Lower leg skin (tissue), 4 donors: Measurements from ENCODE around the gene GLTP. TPM values are rescaled to one million over a fixed set of nuclear protein-coding genes. Genes with fewer than 3 reads are reported as not detected.

ENCODE experiments used
- DNase-seq, 2 donors: peaks; one replicate each; pipeline ENCODE4 v3.0.0-alpha.2; 2019; ENCODE audit warnings: low spot score in 2 of 2
- H3K4me3 ChIP-seq: fragments of 200-600 bp; sonication (generic); 2 replicates; pipeline ENCODE4 v1.5.1; 2017; ENCODE audit warnings: mild to moderate bottlenecking, low read depth; ENCODE audit not compliant: poor library complexity, severe bottlenecking
- POLR2A ChIP-seq, 2 donors: fragments of 450-650 bp; IDR thresholded peaks; one replicate each; pipeline ENCODE4 v1.6.1; 2016 to 2017; ENCODE audit warnings: antibody characterized with exemption in 2 of 2, mild to moderate bottlenecking in 1 of 2, moderate library complexity in 1 of 2
- WGBS, 2 donors: methylation state at CpG; one replicate each; pipeline ENCODE4 v1.1.5; 2018; 5-methylcytosine and 5-hydroxymethylcytosine counted together
- intact Hi-C: fragments of 100-400 bp; cut with DNase I; formaldehyde crosslinking; loops from one replicate; pipeline ENCODE4 v1.15.0; 2023; ENCODE audit warnings: low total_unique reads
- total RNA-seq, 4 donors: library from RNA; depleted of rRNA; stranded (reverse); fragments of >200 nt; gene quantifications; one replicate each; pipeline ENCODE4 v1.1.0, GENCODE V29; 2016
- TF ChIP-seq, protein P1 (sequence below), 3 donors: fragments of 450-650 bp; IDR thresholded peaks; one replicate each; pipeline ENCODE4 v1.5.1; 2016; ENCODE audit warnings: antibody characterized with exemption in 3 of 3, mild to moderate bottlenecking in 3 of 3, moderate library complexity in 2 of 3

The GLTP gene
- total RNA-seq, 4 donors from 2014 or later, result 536 to 775 (median 660) TPM

GRCh38 chr12:109815225-109815624, 65.1 kb downstream of the GLTP start:
- no peak overlapping the region for H3K4me3 ChIP-seq
- no peak for DNase-seq
- intact Hi-C loops, result no loop called here
- TF ChIP-seq POLR2A (IDR thresholded peaks at IDR 0.05), result no peak
- TF ChIP-seq, protein P1, sequence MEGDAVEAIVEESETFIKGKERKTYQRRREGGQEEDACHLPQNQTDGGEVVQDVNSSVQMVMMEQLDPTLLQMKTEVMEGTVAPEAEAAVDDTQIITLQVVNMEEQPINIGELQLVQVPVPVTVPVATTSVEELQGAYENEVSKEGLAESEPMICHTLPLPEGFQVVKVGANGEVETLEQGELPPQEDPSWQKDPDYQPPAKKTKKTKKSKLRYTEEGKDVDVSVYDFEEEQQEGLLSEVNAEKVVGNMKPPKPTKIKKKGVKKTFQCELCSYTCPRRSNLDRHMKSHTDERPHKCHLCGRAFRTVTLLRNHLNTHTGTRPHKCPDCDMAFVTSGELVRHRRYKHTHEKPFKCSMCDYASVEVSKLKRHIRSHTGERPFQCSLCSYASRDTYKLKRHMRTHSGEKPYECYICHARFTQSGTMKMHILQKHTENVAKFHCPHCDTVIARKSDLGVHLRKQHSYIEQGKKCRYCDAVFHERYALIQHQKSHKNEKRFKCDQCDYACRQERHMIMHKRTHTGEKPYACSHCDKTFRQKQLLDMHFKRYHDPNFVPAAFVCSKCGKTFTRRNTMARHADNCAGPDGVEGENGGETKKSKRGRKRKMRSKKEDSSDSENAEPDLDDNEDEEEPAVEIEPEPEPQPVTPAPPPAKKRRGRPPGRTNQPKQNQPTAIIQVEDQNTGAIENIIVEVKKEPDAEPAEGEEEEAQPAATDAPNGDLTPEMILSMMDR (IDR thresholded peaks at IDR 0.05), result no peak
- WGBS, 2 donors, result 84 to 98% methylated on average over 3 to 4 of the region's 4 CpGs

DNA sequence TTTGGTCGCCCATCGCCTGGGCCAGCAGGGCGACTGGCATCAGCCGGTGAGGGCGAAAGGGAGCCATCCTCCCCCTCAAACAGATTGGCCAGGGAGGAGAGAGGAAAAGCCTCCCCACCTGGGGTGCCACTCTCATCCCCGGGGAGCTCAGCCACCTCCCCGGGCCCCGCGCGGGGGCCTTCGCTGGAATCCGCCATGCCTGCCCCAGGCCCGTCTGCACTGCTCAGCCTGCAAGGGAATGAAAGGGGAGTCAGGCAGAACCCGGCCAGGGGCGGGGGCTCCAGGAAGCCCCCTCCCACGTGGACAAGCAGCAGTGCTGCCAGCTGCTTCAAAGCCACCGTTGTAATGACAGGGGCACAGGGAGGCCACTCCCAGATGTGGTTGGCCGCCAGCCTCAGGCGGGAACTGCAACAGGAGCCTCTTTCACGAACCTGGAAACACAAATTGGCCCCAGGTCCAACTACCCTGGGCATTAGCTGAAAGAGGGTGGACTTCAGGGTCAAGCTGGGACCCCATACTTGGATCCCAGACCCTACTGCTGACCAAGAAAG, 65.7 kb downstream of the GLTP start:
- intact Hi-C loops, result no loop called here
- TF ChIP-seq POLR2A (IDR thresholded peaks at IDR 0.05), result no peak
- TF ChIP-seq, protein P1 (IDR thresholded peaks at IDR 0.05), result no peak
- 77 to 85% methylated on average over 10 to 18 of the region's 20 CpGs for WGBS, 2 donors
- H3K4me3 ChIP-seq, result no peak overlapping the region
- no peak for DNase-seq

DNA sequence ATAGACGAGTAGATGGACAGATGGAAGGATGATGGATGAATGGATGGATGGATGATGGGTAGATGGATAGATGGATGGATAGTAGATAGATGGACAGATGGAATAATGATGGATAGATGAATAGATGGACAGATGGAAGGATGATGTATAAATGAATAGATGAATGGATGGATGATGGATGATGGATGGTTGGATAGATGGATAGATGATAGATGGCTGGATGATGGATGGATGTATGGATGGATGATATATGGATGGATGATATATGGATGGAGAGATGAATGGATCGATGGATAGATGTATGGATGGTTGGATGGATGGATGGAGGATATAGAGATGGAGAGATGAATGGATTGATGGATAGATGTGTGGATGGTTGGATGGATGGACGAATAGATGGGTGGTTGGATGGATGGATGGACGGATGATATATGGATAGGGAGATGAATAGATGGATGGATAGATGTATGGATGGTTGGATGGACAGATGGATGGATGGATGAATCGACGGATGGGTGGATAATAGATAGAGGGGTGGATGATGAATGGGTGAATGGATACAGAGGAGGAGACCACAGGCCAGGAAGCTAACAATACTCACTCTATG, 66.4 kb downstream of the GLTP start:
- intact Hi-C loops, result no loop called here
- DNase-seq, result no peak
- 90 to 93% methylated on average over 6 of the region's 6 CpGs for WGBS, 2 donors
- no peak overlapping the region for H3K4me3 ChIP-seq
- no peak for TF ChIP-seq POLR2A (IDR thresholded peaks at IDR 0.05)
- TF ChIP-seq, protein P1 (IDR thresholded peaks at IDR 0.05), result no peak

DNA sequence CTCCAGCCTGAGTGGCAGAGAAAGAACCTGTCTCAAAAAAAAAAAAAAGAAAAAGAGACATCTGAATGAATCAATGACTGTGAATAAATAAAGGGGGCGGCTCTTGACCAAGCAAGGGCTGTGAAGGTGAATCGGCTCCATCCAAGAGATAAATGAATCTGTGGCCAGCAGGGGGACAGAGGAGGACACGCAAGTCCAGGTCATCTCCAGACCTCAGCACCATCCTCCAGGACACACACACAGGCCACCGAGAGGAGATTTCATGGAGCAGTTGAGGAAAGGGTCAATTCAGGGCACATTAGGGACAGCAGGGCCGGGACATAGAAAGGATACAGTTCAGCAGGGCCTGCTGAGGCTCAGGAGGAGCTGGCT, 68.7 kb downstream of the GLTP start:
- TF ChIP-seq POLR2A (IDR thresholded peaks at IDR 0.05), result no peak
- TF ChIP-seq, protein P1 (IDR thresholded peaks at IDR 0.05), result no peak
- no peak for DNase-seq
- WGBS, 2 donors, result 79 to 86% methylated on average over 5 of the region's 5 CpGs
- intact Hi-C loops, result no loop called here
- no peak overlapping the region for H3K4me3 ChIP-seq

- no peak overlapping the region for H3K4me3 ChIP-seq
- 88 to 91% methylated on average over 10 of the region's 10 CpGs for WGBS, 2 donors
- intact Hi-C loops, result no loop called here
- no peak for DNase-seq
- TF ChIP-seq POLR2A (IDR thresholded peaks at IDR 0.05), result no peak
- TF ChIP-seq, protein P1 (IDR thresholded peaks at IDR 0.05), result no peak
These were observed 69.3 kb downstream of the GLTP start for GRCh38 chr12:109810954-109811623.
